Measurements from ENCODE around the gene ZDHHC11B.
"Not testable (repeated sequence)": the region's sequence is repeated elsewhere in the genome, so short reads cannot be mapped to it uniquely, and the experiment has no call there.

DNA sequence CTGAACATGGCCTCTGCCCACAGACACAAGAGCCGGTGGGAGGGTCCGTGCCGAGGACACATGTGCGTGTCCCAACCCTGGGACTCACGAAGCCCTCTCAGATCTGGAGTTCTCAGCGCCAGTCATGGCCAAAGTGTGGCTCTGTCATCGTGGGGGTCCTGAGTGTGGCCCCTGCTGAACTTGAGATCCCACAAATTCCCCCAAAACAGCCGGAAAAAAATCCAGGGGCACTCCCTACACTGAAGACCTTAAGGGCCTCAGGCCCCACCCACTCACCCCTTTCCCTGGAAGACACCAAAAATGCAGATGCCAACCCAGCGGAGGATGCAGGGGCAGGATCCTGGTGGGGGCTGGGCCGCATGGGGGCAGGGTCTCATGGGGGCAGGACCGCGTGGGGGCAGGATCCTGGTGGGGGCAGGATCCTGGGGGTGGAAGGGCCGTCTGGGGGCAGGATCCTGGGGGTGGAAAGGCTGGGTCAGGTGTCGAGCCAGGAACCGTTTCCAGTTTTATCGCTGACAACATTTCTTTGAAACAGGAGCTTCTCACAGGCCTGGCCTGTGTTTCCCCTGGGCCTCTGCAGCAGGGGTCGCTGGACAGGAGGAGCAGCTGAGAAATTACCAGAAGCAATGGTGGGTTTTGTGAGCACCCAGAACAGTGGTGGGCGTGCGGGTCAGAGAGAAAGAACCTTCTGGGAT lies 13.3 kb downstream of the ZDHHC11B start:
- TF ChIP-seq YY1 (IDR thresholded peaks at IDR 0.05; ENCODE audit: insufficient read depth, insufficient read length); ZNF274 (IDR thresholded peaks at IDR 0.05; ENCODE audit: low read depth, low read length); SUZ12 (IDR thresholded peaks at IDR 0.05; ENCODE audit: extremely low read depth, insufficient read depth, insufficient read length): not testable (repeated sequence)
